Measurements from ENCODE around the gene CNOT6.

DNA sequence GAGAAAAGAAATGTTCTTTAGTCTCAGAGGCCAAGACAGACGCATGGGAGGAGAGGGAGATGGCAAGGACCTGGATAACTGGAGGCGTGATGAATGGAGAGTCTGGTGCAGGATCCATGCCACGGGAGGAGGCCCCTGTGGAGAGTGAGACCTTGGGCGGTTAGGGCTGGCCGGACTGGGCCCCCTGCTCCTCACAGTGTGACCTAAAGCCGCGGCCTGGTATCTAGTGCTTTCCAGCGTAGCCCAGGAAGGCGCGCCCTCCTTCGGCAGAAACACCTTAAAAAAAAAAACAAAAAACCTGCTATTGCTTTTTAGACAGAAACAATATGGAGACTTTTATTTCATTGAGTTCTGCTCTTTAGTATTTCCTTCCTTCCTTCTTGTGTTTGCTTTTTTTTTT is 64.1 kb downstream of the CNOT6 start:
- TF ChIP-seq YY1 (IDR thresholded peaks at IDR 0.05; ENCODE audit: low read depth) (no peak), CTCF (IDR thresholded peaks at IDR 0.05) (no peak), EP300 (IDR thresholded peaks at IDR 0.05; ENCODE audit: borderline replicate concordance in 1 of 2, low read depth in 1 of 2, low read length in 1 of 2) (no peak), SIN3A (IDR thresholded peaks at IDR 0.05; ENCODE audit: borderline replicate concordance, low read depth, low read length) (no peak), ELF1 (IDR thresholded peaks at IDR 0.05) (no peak), RCOR1 (IDR thresholded peaks at IDR 0.05; ENCODE audit: low read length) (no peak), RFX5 (IDR thresholded peaks at IDR 0.05; ENCODE audit: low read length) (no peak), POLR2AphosphoS5 (IDR thresholded peaks at IDR 0.05; ENCODE audit: low read depth, low read length) (no peak), ZBTB33 (IDR thresholded peaks at IDR 0.05; ENCODE audit: borderline replicate concordance, low read depth) (no peak), FOSL2 (IDR thresholded peaks at IDR 0.05; ENCODE audit: borderline replicate concordance, low read depth) (no peak)
